Spleen (tissue), 11 donors: ENCODE results near the gene ABI2. TPM values are rescaled to one million over a fixed set of nuclear protein-coding genes. Genes with fewer than 3 reads are reported as not detected.

Source experiments
- DNase-seq: peaks from one replicate; pipeline ENCODE4 v3.0.0-alpha.2; 2020
- H3K27ac ChIP-seq, 8 donors: fragments of 200-600 bp; sonication (generic) in 7 of 8; 1 replicate in 4 of 8; 2 replicates in 4 of 8; pipeline versions ENCODE4 v1.5.0 to v1.8.0; 2016 to 2021; ENCODE audit warnings: inconsistent platforms in 4 of 8, mild to moderate bottlenecking in 4 of 8, moderate library complexity in 1 of 8
- H3K27me3 ChIP-seq, 7 donors: fragments of 200-600 bp; sonication (generic) in 6 of 7; replicated peaks in 1 of 7; 1 replicate in 4 of 7; 2 replicates in 3 of 7; pipeline versions ENCODE4 v1.5.0 to v1.8.0; 2016 to 2021; ENCODE audit warnings: inconsistent platforms in 3 of 7, mild to moderate bottlenecking in 1 of 7
- H3K36me3 ChIP-seq, 6 donors: fragments of 200-600 bp; sonication (generic) in 5 of 6; 1 replicate in 4 of 6; 2 replicates in 2 of 6; pipeline versions ENCODE4 v1.5.0 to v1.8.0; 2016 to 2021; ENCODE audit warnings: inconsistent platforms in 2 of 6
- H3K4me1 ChIP-seq, 6 donors: fragments of 200-600 bp; sonication (generic) in 5 of 6; 1 replicate in 3 of 6; 2 replicates in 3 of 6; pipeline versions ENCODE4 v1.5.0 to v1.8.0; 2016 to 2021; ENCODE audit warnings: inconsistent platforms in 3 of 6
- H3K4me3 ChIP-seq, 8 donors: fragments of 200-600 bp; sonication (generic) in 7 of 8; 1 replicate in 4 of 8; 2 replicates in 4 of 8; pipeline versions ENCODE4 v1.5.0 to v1.8.0; 2016 to 2021; ENCODE audit warnings: inconsistent platforms in 4 of 8, mild to moderate bottlenecking in 4 of 8, moderate library complexity in 2 of 8
- H3K9me3 ChIP-seq, 8 donors: fragments of 200-600 bp; sonication (generic) in 7 of 8; 1 replicate in 4 of 8; 2 replicates in 4 of 8; pipeline versions ENCODE4 v1.5.0 to v1.8.0; 2016 to 2021; ENCODE audit warnings: inconsistent platforms in 4 of 8
- POLR2A ChIP-seq, 3 donors: fragments of 450-650 bp; IDR thresholded peaks; one replicate each; pipeline ENCODE4 v1.5.1; 2017; ENCODE audit warnings: antibody characterized with exemption in 3 of 3, mild to moderate bottlenecking in 1 of 3
- POLR2AphosphoS5 ChIP-seq, 3 donors: sonication (generic); formaldehyde crosslinking; IDR thresholded peaks; one replicate each; pipeline ENCODE4 v1.5.1; 2017; ENCODE audit warnings: antibody characterized with exemption in 3 of 3
- WGBS, 5 donors: extraction: QIAGEN DNeasy Blood & Tissue Kit in 3 of 5; methylation state at CpG; one replicate each; pipeline versions ENCODE4 v1.1.5 to v1.1.7; 2013 to 2018; 5-methylcytosine and 5-hydroxymethylcytosine counted together
- intact Hi-C: fragments of 100-400 bp; cut with DNase I; formaldehyde crosslinking; loops from one replicate; pipeline ENCODE4 v1.15.0; 2023; ENCODE audit warnings: low total_unique reads
- polyA plus RNA-seq, 3 donors: library from polyadenylated mRNA; stranded (reverse); fragments of 200-250 nt; gene quantifications; one replicate each; pipeline ENCODE4 v1.2.1, GENCODE V29; 2013
- total RNA-seq, 7 donors: library from RNA; depleted of rRNA in 3 of 7; stranded (reverse); fragments of >200 nt in 3 of 7; fragmentation: NEBNext Ultra II Directional in 4 of 7; extraction: Animal tissue kit (Norgen Biotek cat#: 25700) in 4 of 7; gene quantifications; one replicate each; pipeline versions ENCODE4 v1.1.0 to v1.2.1, GENCODE V29; 2016 to 2021
- TF ChIP-seq, protein P1 (sequence below), 11 experiments: fragments of 200-600 bp in 7 of 11; fragments of 450-650 bp in 4 of 11; sonication (generic) in 4 of 11; IDR thresholded peaks in 8 of 11; conservative IDR thresholded peaks in 3 of 11; 1 replicate in 7 of 11; 2 replicates in 4 of 11; pipeline versions ENCODE4 v1.4.0 to v1.8.0; 2016 to 2021; ENCODE audit warnings: antibody characterized with exemption in 11 of 11, inconsistent platforms in 4 of 11, mild to moderate bottlenecking in 1 of 11
- donor health status: healthy with polysubstance abuse.
- donor health status: DM: no; HTN: no; CAD: no; lungs with moderate emphysema.
- donor health status: DM: no; HTN: no; CAD: no.
- donor health status: Bipolar disorder and iron deficiency.
- donor health status: healthy.
- donor health status: DM: no; HTN: no; CAD: no.
- donor health status: DM: yes; HTN: yes; CAD: no.

The ABI2 gene
- total and polyA plus RNA-seq, 10 donors, result 6.0 to 46.9 (median 33.7) TPM

- no peak for DNase-seq
- WGBS, 5 donors, result 93 to 100% (median 98%) methylated on average over 1 of the region's 1 CpG
- Histone ChIP-seq H3K27me3 (no peaks in the 10 kb centered on the region), H3K36me3 (peaks cover 0 to 35% (median 2%) of the 10 kb centered on the region in 6 donors), H3K4me3 (no peak overlapping the region), H3K27ac (no peak overlapping the region), H3K4me1 (peaks cover 0 to 3% (median 0%) of the 10 kb centered on the region in 6 donors), H3K9me3 (no peaks in the 10 kb centered on the region)
- intact Hi-C loops, result no loop called here
- no peak for TF ChIP-seq POLR2AphosphoS5 (IDR thresholded peaks at IDR 0.05)
- TF ChIP-seq, protein P1, sequence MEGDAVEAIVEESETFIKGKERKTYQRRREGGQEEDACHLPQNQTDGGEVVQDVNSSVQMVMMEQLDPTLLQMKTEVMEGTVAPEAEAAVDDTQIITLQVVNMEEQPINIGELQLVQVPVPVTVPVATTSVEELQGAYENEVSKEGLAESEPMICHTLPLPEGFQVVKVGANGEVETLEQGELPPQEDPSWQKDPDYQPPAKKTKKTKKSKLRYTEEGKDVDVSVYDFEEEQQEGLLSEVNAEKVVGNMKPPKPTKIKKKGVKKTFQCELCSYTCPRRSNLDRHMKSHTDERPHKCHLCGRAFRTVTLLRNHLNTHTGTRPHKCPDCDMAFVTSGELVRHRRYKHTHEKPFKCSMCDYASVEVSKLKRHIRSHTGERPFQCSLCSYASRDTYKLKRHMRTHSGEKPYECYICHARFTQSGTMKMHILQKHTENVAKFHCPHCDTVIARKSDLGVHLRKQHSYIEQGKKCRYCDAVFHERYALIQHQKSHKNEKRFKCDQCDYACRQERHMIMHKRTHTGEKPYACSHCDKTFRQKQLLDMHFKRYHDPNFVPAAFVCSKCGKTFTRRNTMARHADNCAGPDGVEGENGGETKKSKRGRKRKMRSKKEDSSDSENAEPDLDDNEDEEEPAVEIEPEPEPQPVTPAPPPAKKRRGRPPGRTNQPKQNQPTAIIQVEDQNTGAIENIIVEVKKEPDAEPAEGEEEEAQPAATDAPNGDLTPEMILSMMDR (IDR thresholded peaks at IDR 0.05 in 8 of 11, conservative IDR thresholded peaks at IDR 0.05 in 3 of 11), result no peak
Measured at GRCh38 chr2:203462308-203462707, 134.1 kb downstream of the ABI2 start.

- Histone ChIP-seq H3K4me3 (no peak overlapping the region), H3K36me3 (peaks cover 0 to 25% (median 0%) of the 10 kb centered on the region in 6 donors), H3K27me3 (no peaks in the 10 kb centered on the region), H3K4me1 (peaks cover 0 to 3% (median 0%) of the 10 kb centered on the region in 6 donors), H3K27ac (no peak overlapping the region), H3K9me3 (no peaks in the 10 kb centered on the region)
- DNase-seq, result no peak
- no peak for TF ChIP-seq POLR2A (IDR thresholded peaks at IDR 0.05)
- no peak for TF ChIP-seq POLR2AphosphoS5 (IDR thresholded peaks at IDR 0.05)
- TF ChIP-seq, protein P1 (IDR thresholded peaks at IDR 0.05 in 8 of 11, conservative IDR thresholded peaks at IDR 0.05 in 3 of 11), result no peak
- intact Hi-C loops, result no loop called here
Measured at GRCh38 chr2:203463266-203463678, 135.1 kb downstream of the ABI2 start.

DNA sequence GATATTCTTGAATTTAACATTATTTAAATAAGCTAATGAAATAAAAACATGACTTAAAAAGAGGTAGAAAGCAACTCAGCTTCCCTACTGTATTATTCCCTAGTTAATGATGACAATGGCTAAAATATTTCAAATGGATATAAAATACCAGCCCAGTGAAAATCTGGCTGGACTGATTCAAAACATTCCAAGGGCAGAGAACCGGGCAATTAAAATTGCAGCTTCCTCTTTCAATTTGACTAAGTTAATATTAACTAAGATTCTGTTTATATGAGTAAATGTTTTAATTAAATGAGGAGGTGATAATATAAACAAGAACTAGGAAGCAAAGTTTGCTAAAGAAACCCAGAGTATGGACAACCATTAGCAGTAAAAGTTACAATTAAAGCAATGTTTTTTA lies 141.4 kb downstream of the ABI2 start:
- no peaks in the 10 kb centered on the region for H3K27me3 ChIP-seq
- WGBS, 5 donors, result 25 to 40% (median 29%) methylated on average over 1 of the region's 1 CpG

DNA sequence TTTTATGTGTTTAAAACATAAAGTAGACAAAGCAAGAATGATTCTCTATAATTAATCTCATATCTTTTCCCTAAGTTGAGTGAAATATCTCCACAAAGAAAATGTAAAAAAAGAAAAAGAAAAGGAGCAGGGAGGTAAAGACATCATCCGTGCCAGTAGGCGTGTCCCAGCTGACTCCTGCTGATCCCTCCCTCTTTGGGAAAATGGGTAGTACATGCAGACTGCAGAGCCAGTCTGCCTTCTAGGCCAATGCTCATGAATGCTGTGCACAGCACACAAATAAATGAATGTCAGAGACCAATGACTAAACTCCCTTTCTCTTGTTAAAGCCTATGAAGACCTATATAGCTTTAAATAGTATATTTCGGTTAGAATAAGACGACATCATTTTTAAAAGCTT lies 142.2 kb downstream of the ABI2 start:
- Histone ChIP-seq H3K27me3 (no peaks in the 10 kb centered on the region), H3K4me3 (no peak overlapping the region), H3K4me1 (peaks cover 0 to 22% (median 4%) of the 10 kb centered on the region in 6 donors), H3K27ac (no peak overlapping the region), H3K36me3 (no peaks in the 10 kb centered on the region), H3K9me3 (no peaks in the 10 kb centered on the region)
- intact Hi-C loops, result no loop called here
- WGBS, 5 donors, result 82 to 90% (median 84%) methylated on average over 4 of the region's 4 CpGs
- DNase-seq, result no peak
- TF ChIP-seq POLR2A (IDR thresholded peaks at IDR 0.05) (no peak), POLR2AphosphoS5 (IDR thresholded peaks at IDR 0.05) (no peak)
- TF ChIP-seq, protein P1 (IDR thresholded peaks at IDR 0.05 in 8 of 11, conservative IDR thresholded peaks at IDR 0.05 in 3 of 11), result no peak

More for the DNA sequence above, 141.4 kb downstream of the ABI2 start:
- TF ChIP-seq POLR2AphosphoS5 (IDR thresholded peaks at IDR 0.05), result no peak
- TF ChIP-seq, protein P1 (IDR thresholded peaks at IDR 0.05 in 8 of 11, conservative IDR thresholded peaks at IDR 0.05 in 3 of 11), result no peak
- H3K9me3 ChIP-seq, result no peaks in the 10 kb centered on the region
- no peak overlapping the region for H3K27ac ChIP-seq
- DNase-seq, result no peak
- no peaks in the 10 kb centered on the region for H3K36me3 ChIP-seq
- H3K4me3 ChIP-seq, result no peak overlapping the region
- intact Hi-C loops, result no loop called here
- peaks cover 0 to 22% (median 4%) of the 10 kb centered on the region in 6 donors for H3K4me1 ChIP-seq
